Fibroblast of skin of right biceps (primary cell): ENCODE data around the gene KLHL8.
A peak's percentile ranks its signal among the peaks of the same experiment; 100 is the strongest.

ENCODE experiments used
- DNase-seq: peaks from one replicate; pipeline ENCODE4 v3.0.0-alpha.2; 2013

The KLHL8 gene

DNA sequence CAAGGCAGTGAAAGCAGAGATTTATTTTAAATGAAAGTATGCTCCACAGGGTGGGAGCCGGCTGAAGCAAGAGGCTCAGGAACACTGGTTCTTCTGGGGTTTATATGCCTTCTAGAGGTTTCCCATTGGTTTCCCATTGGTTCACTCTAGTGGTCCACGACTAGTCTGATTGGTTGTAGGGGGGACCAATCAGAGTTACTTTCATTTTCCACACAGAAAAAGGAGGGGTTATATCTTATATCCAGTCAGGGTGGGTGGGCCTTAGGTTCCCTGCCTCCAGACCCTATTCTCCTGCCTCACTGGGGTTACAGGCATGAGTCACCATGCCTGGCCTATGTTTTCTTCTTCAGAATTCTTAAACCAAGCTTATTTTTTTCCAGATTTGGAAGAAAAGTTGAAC lies 101.6 kb downstream of the KLHL8 start:
- peak; percentile 82 for DNase-seq

DNA sequence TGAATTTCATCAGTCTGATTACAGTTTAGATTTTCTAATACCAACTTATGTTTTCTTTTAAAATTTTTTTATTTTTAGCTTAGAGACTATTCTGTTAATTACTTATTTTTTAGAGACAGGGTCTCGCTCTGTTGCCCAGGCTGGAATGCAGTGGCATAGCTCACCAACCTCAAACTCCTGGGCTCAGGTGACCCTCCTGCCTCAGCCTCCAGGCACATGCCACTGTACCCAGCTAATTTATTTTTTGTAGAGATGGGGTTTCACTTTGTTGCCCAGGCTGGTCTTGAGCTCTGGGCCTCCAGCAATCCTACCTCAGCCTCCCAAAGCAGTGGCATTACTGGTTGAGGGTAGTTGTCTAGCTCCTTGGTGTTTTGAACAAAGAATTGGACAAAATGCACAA lies 102.0 kb downstream of the KLHL8 start:
- DNase-seq = no peak

DNA sequence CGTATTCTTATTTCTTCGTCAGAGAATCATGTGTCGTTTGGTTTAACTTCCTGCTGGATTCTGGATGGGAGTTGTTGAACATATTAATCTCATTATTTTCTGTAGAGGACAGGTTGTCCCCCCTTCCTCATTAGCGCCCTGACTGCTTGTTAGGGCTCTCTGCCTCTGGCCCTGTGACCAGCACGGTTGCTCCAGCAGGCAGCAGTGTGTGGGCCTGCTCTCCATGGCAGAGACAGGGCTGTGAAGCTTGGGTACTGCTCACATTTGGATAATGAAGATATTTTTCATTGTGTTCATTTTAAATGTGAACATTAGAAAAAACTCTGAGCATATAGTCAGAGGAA lies 102.7 kb downstream of the KLHL8 start:
- no peak for DNase-seq

DNA sequence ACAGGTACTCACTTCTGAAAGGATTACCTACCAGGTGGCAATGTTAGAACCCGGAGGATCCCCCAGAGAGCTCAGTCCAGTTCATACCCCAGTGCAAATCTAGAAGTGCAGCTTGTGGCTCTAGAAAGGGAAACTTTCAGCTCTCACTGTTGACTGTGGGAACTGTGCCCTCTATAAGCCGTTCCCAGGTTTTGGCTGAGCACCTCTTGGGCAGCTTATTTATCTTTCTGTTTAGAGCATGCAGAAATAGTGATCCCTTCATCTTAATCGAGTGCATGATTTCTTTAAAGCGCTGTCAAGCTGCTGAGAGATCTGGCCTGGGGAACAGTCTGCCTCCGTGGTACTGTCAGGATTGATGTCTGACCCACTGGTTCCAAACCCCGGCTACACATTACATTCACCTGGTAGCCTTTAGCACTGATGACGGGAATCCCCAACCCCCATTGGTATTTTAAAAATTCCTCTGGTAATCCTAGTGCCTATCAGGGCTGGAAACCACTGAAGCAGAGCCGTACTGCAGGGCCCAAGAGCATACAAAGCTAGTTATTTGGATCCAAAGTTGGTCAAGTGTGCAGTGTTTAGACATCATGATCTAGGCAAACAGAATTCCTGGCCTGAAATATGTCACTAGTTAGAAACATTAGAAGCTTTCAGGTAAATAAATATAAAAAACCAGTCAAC lies 103.2 kb downstream of the KLHL8 start:
- DNase-seq = no peak

DNA sequence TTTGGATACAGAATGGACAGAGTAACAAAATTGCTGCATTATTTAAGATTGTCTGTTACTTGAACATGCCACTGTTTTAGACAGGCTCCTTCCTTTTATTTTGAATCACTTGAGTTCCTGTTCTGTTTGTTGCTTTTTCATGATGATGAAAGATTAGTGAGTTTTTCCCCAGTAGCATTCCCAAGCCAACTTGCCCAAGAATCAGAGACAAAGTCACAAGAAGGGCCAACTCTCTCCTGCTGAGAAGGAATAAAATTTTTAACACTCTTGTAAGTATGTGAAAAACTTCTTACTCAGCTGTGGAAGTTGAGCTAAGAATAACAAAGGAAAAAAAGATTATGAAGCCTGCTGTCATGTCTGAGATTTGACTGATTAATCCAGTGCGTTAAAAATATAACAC lies 104.2 kb downstream of the KLHL8 start:
- peak; percentile 47 for DNase-seq

DNA sequence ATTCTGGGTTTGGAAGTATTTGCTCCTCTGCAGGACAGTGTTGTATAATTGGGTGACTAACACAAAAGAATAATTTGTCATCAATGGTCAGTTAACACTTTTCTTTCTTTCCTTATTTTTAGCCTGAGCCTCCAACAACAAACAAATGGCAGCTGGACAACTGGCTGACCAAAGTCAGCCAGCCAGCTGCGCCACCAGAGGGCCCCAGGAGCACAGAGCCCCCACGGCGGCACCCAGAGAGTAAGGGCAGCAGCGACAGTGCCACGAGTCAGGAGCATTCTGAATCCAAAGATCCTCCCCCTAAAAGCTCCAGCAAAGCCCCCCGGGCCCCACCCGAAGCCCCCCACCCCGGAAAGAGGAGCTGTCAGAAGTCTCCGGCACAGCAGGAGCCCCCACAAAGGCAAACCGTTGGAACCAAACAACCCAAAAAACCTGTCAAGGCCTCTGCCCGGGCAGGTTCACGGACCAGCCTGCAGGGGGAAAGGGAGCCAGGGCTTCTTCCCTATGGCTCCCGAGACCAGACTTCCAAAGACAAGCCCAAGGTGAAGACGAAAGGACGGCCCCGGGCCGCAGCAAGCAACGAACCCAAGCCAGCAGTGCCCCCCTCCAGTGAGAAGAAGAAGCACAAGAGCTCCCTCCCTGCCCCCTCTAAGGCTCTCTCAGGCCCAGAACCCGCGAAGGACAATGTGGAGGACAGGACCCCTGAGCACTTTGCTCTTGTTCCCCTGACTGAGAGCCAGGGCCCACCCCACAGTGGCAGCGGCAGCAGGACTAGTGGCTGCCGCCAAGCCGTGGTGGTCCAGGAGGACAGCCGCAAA lies 106.0 kb downstream of the KLHL8 start:
- DNase-seq = no peak

DNA sequence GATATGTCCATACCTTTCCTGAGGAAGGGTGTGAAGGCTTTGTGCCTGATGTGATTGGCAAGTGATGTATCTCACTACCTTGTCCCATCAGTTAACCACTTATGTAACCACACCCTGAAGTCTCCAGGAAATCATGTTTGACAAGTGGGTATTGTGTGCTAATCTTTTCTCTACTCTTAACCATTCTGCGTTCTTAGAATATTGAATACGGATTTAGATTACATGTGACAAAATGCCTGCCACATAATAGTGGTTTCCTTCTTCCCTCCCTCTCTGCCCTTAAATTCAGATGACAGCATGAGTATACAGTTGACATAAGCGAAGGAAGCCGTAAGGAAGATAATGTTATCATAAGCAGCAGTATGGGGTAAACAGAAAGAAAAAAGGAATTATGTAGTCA lies 108.4 kb downstream of the KLHL8 start:
- DNase-seq = no peak
